GM12864 (cell line): ENCODE measurements around the gene MAGI2.
A peak's percentile ranks its signal among the peaks of the same experiment; 100 is the strongest.

Experiments used
- DNase-seq: peaks from one replicate; pipeline ENCODE4 v3.0.0-alpha.2; 2011; ENCODE audit warnings: low read depth
- H3K4me3 ChIP-seq: 2 replicates; pipeline ENCODE4 v1.5.1; 2011; ENCODE audit warnings: mild to moderate bottlenecking, low read depth, low read length, control low read depth
- TF ChIP-seq, protein P1 (sequence below): IDR thresholded peaks from 2 replicates; pipeline ENCODE4 v1.5.1; 2011; ENCODE audit warnings: low read depth, mild to moderate bottlenecking, moderate library complexity, low read length, control low read depth, inconsistent platforms; ENCODE audit errors: missing control alignments

MAGI2 gene

DNA sequence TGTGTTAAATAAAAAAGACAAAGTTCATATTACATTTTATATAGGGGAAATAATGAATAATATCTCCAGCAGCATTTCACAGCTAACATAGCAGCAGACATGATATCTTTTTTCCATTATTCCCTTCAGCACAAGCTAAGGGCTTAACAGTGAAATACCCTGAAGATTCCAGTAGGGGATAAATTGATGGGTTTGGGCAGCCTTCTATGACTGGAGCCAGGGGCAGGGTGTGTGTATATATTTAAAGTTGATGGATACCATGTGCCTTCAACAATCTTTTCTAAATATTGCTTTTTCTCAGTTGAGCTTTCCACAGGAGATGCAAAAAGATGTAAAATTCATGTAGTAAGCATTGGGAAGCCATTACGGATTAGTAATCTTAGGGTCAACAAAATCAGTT is 151.2 kb downstream of the MAGI2 start:
- no peak for DNase-seq
- TF ChIP-seq, protein P1, sequence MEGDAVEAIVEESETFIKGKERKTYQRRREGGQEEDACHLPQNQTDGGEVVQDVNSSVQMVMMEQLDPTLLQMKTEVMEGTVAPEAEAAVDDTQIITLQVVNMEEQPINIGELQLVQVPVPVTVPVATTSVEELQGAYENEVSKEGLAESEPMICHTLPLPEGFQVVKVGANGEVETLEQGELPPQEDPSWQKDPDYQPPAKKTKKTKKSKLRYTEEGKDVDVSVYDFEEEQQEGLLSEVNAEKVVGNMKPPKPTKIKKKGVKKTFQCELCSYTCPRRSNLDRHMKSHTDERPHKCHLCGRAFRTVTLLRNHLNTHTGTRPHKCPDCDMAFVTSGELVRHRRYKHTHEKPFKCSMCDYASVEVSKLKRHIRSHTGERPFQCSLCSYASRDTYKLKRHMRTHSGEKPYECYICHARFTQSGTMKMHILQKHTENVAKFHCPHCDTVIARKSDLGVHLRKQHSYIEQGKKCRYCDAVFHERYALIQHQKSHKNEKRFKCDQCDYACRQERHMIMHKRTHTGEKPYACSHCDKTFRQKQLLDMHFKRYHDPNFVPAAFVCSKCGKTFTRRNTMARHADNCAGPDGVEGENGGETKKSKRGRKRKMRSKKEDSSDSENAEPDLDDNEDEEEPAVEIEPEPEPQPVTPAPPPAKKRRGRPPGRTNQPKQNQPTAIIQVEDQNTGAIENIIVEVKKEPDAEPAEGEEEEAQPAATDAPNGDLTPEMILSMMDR, result no peak
- H3K4me3 ChIP-seq, result no peak overlapping the region

DNA sequence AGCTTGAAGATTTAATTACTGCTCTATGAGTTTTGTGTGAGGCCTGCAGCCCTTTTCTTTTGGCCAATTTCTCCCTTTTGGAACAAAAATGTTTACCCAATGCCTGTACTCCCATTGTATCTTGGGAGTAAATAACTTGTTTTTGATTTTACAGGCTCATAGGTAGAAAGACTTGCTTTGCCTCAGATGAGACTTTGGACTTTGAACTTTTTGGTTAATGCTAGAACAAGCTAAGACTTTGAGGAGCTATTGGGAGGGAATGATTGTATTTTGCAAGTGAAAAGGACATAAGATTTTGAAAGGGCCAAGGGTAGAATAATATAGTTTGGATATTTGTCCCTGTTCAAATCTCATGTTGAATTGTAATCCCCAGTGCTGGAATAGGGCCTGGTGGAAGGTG is 152.0 kb downstream of the MAGI2 start:
- TF ChIP-seq, protein P1, result no peak
- H3K4me3 ChIP-seq, result no peak overlapping the region
- DNase-seq, result no peak

DNA sequence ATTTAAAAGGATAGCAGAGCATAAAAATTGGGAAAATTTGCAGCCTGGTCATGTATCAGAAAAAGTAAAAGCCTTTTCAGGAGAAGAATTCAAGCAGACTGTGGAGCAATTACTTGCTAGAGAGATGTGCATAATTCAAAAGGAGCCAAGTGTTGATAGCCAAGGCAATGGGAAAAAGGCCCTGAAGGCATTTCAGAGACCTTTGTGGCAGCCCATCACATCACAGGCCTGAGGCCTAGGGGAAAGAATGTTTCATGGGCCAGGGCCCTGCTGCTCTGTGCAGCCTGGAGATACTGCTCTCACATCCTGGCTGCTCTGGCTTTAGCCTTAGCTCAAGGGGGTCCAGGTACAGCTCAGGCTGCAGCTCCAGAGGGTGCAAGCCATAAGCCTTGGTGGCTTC is 152.9 kb downstream of the MAGI2 start:
- TF ChIP-seq, protein P1, result no peak
- DNase-seq, result no peak
- H3K4me3 ChIP-seq, result no peak overlapping the region

DNA sequence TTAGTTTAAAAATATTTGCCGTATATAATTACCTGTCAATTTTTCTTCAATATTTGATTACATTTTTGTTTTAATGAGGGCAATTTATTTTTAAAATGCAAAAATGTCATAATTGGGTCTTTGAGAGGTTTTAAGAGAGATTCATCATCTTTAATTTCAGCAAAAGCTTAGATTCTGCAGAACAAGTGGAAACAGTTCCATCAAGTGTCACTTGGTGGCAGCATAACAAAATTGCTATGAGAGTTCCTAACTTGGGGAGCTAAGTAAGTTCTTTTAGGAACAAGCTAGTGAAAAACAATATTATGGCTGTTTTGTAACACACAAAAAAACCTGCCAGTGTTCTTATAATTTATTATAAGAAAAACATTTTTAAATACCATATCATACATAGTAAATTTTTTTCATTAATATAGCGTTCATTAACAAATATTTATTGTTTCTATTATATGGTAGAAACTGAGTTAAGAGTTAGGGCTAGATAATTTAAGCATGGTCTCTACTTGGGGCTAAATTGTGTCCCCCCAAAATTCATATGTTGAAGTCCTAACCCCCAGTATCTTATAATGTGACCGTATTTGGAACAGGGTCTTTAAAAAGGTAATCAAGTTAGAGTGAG is 155.2 kb downstream of the MAGI2 start:
- DNase-seq, result peak; percentile 4
- TF ChIP-seq, protein P1, result peak; percentile 55
- no peak overlapping the region for H3K4me3 ChIP-seq

DNA sequence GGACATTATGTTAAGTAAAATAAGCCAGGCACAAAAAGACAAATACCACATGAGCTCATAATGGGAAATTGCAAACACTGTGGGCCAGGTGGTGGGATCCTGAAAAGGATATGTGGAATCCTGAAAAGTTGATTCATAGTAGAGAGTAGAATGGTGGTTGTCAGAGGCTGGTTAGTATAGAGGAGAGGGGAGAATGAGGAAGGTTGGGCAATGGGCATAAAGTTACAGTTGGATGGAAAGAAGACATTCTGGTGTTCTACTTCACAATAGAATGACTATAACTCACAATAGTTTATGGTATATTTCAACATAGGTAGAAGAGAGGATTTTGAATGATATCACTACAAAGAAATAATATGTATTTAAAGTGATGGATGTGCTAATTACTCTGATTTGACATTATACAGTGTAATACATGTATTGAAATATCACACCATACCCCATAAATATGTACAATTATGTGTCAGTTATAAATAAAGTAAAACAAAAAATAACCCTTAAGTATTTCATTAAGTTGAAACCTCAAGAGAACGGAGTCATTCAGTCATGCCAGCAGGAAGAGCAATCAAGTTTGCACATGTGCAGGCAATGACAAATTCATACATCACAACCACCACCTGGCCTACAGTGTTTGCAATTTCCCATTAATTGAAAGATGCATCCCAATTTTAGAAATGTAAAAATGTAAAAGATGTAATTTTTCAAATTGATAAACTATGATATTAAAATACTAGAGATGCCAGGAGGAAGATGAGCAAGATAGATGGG is 156.7 kb downstream of the MAGI2 start:
- no peak for DNase-seq
- H3K4me3 ChIP-seq, result no peak overlapping the region
- TF ChIP-seq, protein P1, result no peak

DNA sequence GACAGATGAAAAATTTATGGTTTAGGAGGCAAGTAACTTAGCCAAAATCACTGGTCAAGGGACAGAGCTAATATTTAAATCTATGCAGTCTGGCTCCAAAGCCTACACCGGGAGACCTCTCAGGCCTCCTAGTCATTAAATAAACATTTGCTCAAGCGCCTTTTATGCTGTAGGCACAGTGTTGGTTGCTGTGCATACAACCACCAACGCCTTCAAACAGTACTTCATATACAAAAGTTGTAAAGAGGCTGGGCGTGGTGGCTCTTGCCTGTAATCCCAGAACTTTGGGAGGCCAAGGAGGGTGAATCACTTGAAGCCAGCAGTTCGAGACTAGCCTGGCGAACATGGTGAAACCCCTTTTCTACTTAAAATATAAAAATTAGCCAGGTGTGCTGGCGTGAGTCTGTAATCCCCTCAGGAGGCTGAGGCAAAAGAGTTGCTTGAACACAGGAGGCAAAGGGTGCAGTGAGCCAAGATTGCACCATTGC is 159.8 kb downstream of the MAGI2 start:
- no peak overlapping the region for H3K4me3 ChIP-seq
- TF ChIP-seq, protein P1, result no peak
- DNase-seq, result no peak
